HG03342 (cell line): ENCODE measurements around the gene TYRO3.

Source experiments
- ATAC-seq: cut with Tn5 transposase; IDR thresholded peaks from one replicate; pipeline ENCODE4 v1.9.1; 2021; ENCODE audit warnings: mild to moderate bottlenecking, moderate library complexity; ENCODE audit not compliant: unreplicated experiment

Gene TYRO3

DNA sequence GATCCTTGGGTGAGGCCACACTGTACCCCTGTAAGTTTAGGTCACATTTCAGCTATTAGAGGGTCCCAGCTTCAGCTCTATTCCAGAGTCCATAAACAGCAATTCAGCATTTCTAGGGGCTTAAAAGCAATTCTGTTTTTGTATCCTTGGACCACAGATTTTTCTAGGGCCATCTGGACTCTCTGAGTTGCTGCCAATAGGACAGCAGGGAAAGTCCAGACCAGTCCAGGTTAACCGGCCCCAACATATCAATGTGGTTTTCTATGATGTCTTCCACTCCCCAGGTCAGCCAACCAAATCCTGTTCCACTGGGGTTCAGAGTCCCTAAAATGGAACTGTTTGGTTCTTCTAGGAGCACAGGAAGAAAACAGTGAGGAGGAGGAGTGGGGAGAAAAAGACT lies 40.0 kb downstream of the TYRO3 start:
- no peak for ATAC-seq

DNA sequence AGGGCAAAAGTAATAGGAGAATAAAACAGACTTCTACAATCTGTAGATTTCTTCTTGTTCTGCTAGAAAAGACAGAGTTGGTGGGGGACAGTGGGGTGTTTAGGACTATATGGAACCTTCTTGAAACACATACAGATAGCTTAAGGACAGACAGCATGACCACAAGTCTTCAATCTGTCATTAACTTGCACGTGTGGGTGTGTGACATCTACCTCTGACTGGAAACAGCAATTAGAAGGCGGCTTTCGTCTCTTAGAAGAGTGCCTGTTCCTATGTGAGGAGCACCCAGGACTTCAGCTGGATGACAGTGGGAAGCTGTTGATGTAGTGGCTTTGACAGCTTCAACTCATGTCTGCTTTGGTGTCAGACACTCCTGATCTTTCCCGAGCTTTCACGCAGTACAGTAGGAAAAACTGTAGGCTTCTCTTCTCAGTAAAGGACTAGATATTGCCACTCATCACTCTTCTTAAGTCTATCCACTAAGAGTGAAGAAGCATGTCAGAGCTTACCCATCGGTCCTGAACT lies 44.5 kb downstream of the TYRO3 start:
- ATAC-seq = no peak

DNA sequence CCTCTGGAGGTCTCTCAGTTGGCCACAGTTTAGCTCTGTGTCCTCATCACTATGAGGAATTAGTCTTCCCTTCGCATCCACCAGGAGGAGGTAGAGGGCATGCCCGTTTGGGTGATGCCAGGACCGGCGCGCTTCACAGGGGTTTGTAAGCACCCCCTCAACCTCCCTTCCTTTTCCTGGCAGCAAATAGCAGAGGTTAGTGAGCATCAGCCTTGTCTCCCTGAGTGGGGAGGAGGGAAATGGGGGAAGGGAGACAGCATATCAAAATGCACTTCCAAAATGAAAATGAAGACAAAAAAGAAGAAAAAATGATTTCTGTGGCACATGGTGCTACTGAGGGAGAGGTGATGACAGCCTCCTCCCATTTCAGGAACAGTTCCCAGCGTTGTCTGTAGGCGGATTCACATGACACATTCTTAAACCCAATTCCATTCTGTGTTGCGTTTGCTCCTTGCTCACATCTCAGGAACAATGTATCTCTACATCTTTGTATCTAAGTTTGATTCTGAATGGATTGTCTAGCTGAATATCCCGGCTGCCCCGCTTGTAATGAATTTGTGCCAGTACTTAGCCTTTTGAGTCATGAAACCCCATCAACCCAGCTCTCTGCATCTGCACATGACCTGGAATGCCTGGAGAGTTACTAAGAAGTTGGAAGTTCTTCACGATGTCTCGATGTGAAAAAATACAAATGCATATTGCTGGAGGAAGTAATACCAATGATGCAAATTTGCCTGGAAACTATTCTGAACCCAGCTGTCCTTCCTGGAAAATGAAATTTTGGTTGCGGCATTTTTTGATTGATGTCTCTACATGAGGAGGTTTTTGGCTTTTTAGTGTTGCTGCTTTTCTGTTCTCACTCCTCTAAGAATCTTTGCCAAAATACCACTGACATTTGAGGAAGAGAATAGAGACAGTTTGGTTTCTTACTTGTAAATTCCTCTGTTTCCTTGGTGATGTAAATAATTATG lies 45.2 kb downstream of the TYRO3 start:
- no peak for ATAC-seq

DNA sequence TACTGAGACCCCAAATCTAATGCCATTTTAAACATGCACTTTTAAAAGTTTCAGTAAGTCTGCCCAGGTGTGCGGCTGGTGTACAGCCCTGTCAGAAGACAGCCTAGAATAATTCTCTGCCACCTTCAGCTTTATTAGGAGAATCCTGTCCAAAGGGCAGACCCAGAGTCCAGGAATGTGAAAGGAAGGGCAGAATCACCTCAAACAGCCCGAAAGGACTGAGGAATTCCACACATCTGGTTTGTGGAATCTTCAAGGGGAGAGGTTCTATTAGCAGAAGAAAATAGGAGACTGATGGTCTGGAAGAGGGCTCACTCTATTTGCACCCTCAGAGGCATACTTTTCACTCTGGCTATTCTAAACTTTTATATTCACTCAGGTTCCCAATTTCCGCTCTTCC lies 46.6 kb downstream of the TYRO3 start:
- ATAC-seq = no peak

DNA sequence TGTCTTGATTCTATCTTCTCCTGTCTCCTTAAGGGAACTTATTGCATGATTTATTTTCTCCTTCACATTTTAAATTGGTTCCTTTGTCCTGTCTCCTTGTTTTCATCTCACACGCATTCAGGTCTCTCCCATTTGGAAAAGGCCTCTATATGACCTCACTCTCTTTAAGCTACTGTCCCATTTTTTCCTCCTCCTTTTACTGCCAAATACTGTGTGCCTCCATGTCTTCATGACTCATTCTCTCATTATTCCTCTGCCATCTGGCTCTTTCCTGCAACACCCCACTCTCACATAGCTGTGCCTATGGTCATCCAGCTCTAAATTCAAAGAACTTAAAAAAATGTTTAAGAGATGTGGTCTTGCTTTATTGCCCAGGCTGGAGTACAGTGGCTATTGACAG lies 48.0 kb downstream of the TYRO3 start:
- ATAC-seq = no peak

DNA sequence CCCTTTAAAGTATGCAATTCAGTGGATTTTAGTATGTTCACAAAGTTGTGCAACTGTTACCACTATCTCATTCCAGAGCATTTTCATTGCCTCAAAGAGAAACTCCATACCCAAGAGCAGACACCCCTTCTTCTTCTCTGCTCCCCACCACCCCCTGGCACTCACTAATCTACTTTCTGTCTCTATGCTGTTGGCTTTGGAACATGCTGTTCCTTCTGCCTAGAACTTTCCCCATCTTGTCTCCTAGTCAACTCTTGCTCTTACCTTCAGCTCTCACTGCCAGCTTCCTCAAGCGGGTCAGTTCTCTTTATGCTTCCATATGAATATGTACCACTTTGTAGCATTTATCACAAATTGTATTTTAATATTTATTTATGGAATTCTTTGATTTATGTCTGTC lies 50.1 kb downstream of the TYRO3 start:
- no peak for ATAC-seq

DNA sequence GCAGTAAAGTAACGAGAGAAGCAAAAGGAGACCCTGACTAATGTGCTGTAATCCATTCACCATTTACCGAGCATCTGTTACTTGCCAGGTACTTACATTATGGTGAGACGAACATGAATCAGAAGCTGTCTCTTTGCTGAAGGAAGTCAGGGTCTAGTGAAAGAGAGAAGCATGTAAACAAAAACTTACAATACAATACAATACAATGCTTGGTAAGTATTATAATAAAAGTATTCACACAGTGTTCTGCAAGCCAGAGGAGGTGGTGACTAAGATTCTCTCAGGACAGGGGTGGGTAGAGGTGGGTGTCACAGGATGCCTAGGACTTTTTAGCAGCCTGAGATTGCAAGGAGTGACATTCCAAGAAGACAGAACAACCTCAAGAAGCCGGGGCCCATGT lies 51.0 kb downstream of the TYRO3 start:
- ATAC-seq = no peak

DNA sequence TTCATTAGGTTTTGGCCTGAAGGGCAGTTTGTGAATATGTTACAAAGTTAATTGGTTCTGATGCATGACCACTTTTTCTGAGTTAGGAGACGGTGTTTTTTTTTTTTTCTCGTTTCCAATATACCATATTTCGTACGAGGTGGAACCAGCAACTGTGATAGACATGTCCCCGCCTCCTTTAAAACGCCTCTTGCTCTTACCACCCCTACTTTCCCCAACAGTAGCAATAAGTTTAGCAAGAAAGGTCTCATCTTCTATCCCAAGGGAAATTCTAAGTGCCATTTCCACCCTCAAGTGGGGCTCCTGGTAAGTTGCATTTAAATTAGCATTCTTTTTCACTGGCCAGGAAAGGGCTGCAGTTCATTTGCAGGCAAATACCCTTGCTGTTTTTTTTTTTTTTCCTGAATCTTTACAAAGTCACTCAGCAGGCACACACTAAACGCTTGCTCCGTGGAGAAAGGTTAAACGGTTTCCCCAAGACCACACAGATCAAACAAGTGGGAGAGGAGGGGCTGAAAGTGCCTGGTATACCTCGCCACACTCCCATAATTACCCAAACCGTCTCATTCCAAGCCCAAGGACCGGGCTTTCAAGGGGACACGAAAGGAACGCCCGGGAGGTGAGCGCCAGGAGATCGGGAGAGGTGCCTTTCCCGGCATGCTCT lies 61.7 kb downstream of the TYRO3 start:
- ATAC-seq = no peak

DNA sequence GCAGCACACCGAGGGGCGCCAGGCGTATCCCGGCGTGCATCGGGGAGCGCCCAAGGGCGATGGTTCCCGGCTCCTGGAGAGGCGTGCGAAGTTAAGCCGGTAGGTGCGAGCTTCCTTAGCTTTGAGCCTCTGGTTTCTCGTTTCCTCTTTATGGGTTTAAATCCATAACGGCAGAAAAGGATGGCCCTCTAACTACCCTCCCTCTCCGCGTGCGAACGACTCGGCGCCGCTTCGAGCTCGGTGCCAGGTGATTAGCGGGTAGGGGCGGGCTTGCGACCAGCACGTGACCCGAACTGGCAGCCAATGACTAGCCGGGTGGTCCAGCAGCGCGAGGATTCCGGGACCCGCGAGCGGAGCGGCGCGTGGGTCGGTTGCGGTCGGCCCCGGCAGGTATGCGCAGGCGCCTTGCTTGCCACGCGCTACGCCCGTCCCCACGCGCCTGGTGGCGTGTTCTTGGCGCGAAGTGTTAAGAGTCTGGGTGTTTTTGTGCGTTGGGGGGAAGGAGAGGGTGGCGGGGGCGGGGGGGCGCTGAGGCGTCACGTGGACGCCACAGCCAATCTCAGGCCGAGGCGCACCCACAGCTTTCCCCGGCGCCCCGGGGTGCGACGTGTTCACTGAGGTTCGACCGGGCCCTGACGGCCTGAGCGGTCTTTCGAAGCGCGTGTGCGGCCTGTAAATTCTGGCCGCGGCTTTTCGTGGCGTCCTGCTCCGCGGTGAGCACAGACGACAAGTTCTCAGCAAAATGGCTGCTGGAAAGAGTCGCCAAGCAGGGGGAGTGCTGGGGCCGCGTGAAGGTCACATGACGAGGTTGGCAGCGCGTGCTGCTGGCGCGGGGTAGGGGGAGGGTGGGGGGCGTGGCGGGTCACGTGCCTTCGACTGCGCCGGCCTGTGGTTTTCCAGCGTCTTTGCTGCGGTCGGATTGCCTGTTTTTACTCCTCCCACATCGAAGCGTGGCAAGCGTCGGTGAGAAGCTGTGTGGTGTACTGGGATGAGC lies 62.5 kb downstream of the TYRO3 start:
- ATAC-seq = peak; percentile 46

DNA sequence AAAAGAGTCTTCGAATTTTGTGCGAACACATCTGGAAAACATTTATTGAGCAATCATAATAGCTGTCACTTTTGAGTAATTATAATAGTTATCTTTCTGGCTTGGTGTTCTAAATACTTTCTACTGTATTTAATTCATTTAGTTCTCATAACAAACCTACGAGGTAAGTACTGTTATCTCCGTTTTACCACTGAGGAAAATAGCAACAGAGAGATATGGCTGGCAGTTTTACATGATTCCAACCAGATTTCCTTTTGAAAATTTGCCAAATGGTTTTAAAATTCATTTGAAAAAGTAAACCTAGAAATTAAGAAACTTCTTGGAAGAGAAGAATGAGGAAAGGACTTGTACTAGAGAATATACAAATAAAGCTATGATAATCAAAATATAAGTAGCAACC lies 63.9 kb downstream of the TYRO3 start:
- ATAC-seq = no peak

DNA sequence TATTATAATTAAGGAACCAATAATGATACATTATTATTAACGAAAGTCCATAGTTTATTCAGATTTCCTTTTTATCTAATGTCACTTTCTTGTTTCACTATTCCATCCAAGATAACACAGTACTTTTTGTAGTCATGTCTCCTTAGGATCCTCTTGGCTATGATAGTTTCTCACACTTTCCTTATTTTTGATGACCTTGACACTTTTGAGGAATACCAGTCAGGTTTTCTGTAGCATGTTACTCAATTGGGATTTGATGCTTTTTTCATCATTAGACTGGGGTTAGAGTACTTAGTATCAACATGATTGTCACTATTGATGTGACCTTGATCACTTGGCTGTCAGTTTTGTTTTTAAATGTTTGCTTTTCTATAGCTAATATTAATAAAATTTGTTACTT lies 68.2 kb downstream of the TYRO3 start:
- no peak for ATAC-seq

DNA sequence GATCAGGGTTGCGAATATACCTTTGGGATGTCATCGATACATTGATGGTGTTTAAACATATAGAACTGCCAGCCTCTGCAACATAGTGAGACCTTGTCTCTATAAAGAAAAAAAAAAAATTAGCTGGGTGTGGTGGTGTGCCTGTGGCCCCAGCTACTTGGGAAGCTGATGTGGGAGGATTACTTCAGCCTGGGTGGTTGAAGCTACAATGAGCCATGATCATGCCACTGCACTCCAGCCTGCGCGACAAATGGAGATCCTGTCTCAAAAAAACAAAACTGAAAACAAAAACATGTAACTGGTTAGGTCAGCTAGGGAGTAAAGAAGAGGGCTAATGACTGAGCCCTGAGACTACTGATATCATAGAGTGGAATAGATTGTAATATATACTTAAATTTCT lies 70.5 kb downstream of the TYRO3 start:
- no peak for ATAC-seq

DNA sequence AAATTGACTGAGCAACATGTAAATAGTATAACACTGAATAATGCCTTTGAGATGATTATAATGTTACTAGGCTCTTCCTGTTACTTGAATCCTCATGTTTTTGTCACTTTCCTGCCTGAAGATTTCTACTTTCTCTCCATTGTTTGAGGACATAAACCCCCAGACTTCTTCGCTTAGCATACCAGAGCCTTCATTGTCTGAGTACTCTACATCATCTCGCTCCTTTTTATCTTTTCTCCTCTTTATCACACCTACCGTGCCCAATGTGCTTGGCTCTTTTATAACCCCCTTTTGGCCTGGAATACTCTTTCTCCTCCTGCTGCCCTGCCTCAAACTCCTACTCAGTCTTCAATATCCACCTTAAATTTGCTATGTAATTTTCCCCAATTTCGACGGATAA lies 70.9 kb downstream of the TYRO3 start:
- no peak for ATAC-seq

DNA sequence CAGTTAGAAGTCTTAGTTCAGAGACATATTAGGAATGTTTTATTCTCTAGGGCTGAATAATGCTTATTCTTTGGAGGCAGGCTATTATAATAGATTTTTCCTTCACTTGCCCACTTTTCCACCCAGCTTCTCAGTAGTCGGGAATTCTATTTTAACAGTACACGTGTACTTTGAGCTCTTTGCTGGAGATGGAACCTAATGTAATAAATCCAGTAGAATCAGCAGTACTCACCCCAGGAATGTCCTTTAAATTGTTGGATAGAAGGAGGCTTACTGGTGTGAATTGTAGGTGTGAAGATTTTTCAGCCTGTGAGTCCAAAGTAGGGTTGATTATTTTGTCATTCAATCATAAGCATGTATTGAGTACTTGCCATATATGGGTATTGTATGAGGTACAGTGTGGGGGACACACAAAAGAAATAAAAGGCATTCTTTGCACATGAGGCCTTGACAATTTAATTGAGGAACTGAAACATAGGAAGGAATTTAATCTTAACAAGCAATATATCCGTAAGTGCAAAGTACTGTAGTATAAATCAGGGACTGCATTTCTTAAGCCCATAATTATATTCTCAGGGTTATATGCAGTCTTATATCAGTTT lies 71.7 kb downstream of the TYRO3 start:
- ATAC-seq = no peak

DNA sequence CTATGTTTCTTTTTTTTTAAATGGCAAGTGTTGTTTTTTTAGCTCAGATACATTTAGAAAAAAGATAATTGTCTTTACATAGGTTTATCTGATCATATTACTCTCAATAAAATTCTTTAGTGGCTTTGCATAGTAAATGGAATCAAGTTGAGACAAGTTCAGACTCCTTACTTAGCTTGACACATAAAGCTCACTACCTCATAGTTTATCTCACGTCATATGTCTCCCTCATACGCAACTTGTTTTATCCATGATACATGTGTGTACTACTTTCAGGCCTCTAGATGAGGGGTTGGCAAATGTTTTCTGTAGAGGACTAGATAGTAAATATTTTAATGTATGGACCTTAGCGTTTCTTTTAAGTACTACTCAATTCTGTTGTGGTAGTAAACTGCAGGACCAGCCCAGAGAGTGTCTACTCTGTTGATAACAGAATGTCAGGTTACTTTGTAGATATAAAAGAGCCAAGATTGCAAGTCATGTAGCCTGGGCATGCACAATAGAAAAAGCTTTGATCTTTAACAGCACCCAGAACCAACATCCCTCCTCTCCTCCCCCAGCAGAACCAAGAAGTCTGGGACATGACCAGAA lies 73.0 kb downstream of the TYRO3 start:
- no peak for ATAC-seq
